GM10248 (cell line): ENCODE data around the gene ENOX2.

Experiments used
- CTCF ChIA-PET: fragments of 300-600 bp; sonication (Branson Sonifier 250); formaldehyde crosslinking; extraction: SDS; loops from one replicate; lab custom pipeline; 2021; ENCODE audit warnings: antibody characterized with exemption; lab: Yijun Ruan, JAX
- POLR2A ChIA-PET: fragments of 350-650 bp; sonication (Branson Sonifier 250); formaldehyde crosslinking; extraction: SDS; loops from one replicate; lab custom pipeline; 2020; ENCODE audit warnings: antibody characterized with exemption; lab: Yijun Ruan, JAX
- DNase-seq: peaks from one replicate; pipeline ENCODE4 v3.0.0; 2012; ENCODE audit errors: extremely low spot score
- TF ChIP-seq, protein P1 (sequence below): IDR thresholded peaks from 2 replicates; pipeline ENCODE4 v1.5.1; 2012; ENCODE audit warnings: mild to moderate bottlenecking, low read depth; ENCODE audit errors: extremely low read depth, missing control alignments, control extremely low read depth

Gene ENOX2

DNA sequence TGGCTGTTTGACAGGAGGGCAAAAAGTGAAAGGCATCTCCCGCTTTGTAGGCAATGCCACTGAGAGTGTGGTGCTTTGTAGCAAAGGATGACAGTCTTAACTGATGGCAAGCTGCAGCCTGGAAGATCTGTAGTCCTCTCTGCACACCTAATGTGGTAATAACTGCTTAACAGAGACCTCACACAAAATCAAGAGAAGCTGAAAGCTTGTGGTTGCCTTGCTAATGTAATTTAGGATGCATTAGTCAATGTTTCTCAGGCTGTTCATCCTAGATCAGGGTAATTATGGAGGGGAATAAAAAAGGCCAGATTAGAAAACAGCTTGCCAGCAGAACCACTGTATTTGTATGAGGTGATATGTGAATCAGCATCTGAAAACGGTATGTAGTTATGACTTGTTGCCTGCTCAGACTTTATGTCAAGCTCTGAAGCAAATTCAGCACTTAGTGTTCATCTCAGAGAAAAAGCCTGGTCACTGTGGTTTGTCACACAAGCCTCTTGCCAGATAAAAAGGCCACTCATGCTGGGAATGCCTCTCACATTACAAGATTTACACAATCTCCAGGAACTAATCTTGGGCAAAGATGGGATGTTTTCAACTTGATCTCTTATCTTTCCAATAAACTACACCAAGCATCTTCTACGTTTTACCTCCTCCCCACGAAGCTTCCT is 130.8 kb downstream of the ENOX2 start:
- no peak for DNase-seq
- TF ChIP-seq, protein P1, sequence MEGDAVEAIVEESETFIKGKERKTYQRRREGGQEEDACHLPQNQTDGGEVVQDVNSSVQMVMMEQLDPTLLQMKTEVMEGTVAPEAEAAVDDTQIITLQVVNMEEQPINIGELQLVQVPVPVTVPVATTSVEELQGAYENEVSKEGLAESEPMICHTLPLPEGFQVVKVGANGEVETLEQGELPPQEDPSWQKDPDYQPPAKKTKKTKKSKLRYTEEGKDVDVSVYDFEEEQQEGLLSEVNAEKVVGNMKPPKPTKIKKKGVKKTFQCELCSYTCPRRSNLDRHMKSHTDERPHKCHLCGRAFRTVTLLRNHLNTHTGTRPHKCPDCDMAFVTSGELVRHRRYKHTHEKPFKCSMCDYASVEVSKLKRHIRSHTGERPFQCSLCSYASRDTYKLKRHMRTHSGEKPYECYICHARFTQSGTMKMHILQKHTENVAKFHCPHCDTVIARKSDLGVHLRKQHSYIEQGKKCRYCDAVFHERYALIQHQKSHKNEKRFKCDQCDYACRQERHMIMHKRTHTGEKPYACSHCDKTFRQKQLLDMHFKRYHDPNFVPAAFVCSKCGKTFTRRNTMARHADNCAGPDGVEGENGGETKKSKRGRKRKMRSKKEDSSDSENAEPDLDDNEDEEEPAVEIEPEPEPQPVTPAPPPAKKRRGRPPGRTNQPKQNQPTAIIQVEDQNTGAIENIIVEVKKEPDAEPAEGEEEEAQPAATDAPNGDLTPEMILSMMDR: no peak
- CTCF ChIA-PET: no interaction called here

DNA sequence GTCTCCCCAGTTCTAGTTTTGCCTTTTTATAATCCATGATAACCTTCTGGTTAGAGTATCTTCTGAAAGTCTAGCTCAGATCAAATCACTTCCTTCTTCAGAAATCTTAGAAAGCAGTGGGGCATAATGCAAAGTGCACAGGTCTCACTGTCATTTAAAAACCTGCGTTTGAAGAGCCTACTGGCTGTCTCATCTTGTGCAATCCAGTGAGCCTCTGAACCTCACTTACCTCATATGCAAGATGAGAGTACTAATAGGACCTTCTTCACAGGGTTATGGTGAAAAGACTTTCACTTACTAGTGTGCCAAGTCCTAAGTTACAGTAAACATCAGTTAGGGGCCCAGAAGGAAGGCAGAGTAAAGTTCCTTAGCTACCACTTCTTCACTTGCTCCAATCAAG is 131.4 kb downstream of the ENOX2 start:
- POLR2A ChIA-PET: no interaction called here
- TF ChIP-seq, protein P1: no peak
- DNase-seq: no peak
- CTCF ChIA-PET: no interaction called here

More for the DNA sequence above, 130.8 kb downstream of the ENOX2 start:
- POLR2A ChIA-PET: no interaction called here

DNA sequence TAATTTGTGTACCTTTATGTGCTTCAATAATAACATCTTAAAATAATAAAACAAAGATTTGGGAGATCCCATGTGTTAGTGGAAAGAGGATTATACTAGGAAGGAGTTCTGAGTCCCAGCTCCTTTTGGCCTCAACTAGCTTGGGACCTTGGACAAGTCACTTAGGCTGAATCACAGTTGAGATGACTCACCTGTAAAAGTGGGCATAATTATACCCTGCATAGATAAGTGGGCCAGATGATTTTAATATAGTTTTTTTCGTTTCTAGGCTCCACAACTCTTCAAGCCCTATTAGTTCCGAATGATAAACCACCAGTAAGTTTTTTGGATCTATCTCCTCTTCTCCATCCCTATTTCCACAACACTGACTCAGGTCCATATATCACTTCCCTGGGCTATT is 131.8 kb downstream of the ENOX2 start:
- ChIA-PET CTCF (no interaction called here), POLR2A (no interaction called here)
- TF ChIP-seq, protein P1: no peak
- no peak for DNase-seq

DNA sequence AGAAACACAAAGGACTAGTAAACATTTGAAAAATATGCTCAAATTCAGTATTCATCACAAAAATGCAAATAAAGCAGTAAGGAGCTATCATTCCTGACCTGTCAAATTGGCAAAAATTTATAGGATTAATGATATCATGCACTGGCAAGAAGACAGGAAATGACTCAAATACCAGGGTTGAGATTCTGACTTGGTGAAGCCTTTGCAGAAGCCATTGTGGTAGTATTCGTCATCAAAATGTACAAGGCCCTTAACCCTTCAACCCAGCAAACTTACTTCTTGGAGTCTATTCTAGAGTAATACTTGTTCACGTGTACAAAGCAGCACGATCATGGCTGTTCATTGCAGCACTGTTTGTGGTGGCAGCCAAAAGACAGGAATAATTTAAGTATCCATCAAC is 132.4 kb downstream of the ENOX2 start:
- CTCF ChIA-PET: no interaction called here
- TF ChIP-seq, protein P1: no peak
- DNase-seq: no peak
- POLR2A ChIA-PET: no interaction called here

DNA sequence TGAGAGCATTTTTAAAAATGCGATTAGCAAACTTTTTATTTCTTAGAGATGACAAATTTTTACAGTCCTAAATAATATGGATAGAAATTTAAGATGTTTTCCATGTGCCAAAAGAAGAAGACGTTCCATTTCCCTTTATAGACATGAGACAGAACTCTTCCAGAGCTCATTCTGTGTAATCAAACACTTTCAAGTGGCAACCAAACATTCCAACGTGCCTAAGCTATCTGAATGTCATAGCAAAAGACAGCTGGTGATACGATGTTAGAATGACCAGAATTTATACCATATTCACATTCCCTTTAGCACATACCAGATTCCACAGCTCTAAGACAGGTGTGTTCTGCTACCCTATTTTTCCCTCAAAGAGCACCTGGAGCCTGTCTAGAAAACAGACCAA is 133.2 kb downstream of the ENOX2 start:
- ChIA-PET CTCF (no interaction called here), POLR2A (no interaction called here)
- TF ChIP-seq, protein P1: no peak
- DNase-seq: no peak

DNA sequence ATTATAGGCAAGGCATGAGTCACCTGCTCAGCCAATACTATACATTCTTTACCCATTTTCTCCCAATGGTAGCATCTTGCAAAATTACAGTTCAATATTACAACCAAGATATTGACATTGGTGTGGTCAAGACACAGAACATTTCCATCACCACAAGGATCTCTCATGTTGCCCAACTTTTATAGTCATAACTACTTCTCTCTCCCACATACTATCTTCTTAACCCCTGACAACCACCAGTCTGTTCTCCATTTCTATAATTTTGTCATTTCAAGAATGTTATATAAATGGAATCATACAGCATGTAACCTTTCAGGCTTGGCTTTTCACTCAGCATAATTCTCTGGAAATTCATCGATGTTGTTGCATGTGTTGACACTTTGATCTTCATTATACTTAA is 144.9 kb downstream of the ENOX2 start:
- POLR2A ChIA-PET: no interaction called here
- TF ChIP-seq, protein P1: no peak
- DNase-seq: no peak
- CTCF ChIA-PET: interaction anchor here (1.3 kb wide), 1 partner anchor 9 kb away, joined by 3 read pairs; no protein-coding TSS in a partner anchor
